ENCODE data around the gene TLR4.

TLR4 gene

GRCh38 chr9:117714282-117714681 is 10.1 kb downstream of the TLR4 start:
- Histone ChIP-seq H3K4me3 (replicated peaks; ENCODE audit: low read depth, low read length) (no peak overlapping the region), H3K36me3 (ENCODE audit: control insufficient read depth, insufficient read depth, low read length) (no peaks in the 10 kb centered on the region), H3K27me3 (replicated peaks; ENCODE audit: control insufficient read depth, insufficient read depth, low read length) (no peaks in the 10 kb centered on the region)
- peak; percentile 47 for TF ChIP-seq CTCF (IDR thresholded peaks at IDR 0.05; ENCODE audit: insufficient read depth, low read length, poor library complexity, severe bottlenecking)
- no peak for DNase-seq (ENCODE audit: extremely low read depth, insufficient read length)

GRCh38 chr9:117715411-117715989 is 11.3 kb downstream of the TLR4 start:
- no peak for TF ChIP-seq CTCF (IDR thresholded peaks at IDR 0.05; ENCODE audit: insufficient read depth, low read length, poor library complexity, severe bottlenecking)
- no peaks in the 10 kb centered on the region for H3K36me3 ChIP-seq (ENCODE audit: control insufficient read depth, insufficient read depth, low read length)
- H3K4me3 ChIP-seq (replicated peaks; ENCODE audit: low read depth, low read length): no peak overlapping the region
- H3K27me3 ChIP-seq (replicated peaks; ENCODE audit: control insufficient read depth, insufficient read depth, low read length): no peaks in the 10 kb centered on the region
- no peak for DNase-seq (ENCODE audit: extremely low read depth, insufficient read length)

- peak; percentile 43 for DNase-seq (ENCODE audit: extremely low read depth, insufficient read length)
- Histone ChIP-seq H3K4me3 (replicated peaks; ENCODE audit: low read depth, low read length) (no peak overlapping the region), H3K36me3 (ENCODE audit: control insufficient read depth, insufficient read depth, low read length) (no peaks in the 10 kb centered on the region), H3K27me3 (replicated peaks; ENCODE audit: control insufficient read depth, insufficient read depth, low read length) (no peaks in the 10 kb centered on the region)
- TF ChIP-seq CTCF (IDR thresholded peaks at IDR 0.05; ENCODE audit: insufficient read depth, low read length, poor library complexity, severe bottlenecking): no peak
Observed at GRCh38 chr9:117718085-117718484, 13.9 kb downstream of the TLR4 start.

GRCh38 chr9:117718701-117719100 is 14.5 kb downstream of the TLR4 start:
- no peak for TF ChIP-seq CTCF (IDR thresholded peaks at IDR 0.05; ENCODE audit: insufficient read depth, low read length, poor library complexity, severe bottlenecking)
- H3K4me3 ChIP-seq (replicated peaks; ENCODE audit: low read depth, low read length): no peak overlapping the region
- no peak for DNase-seq (ENCODE audit: extremely low read depth, insufficient read length)

GRCh38 chr9:117719161-117719920 is 15.1 kb downstream of the TLR4 start:
- DNase-seq (ENCODE audit: extremely low read depth, insufficient read length): no peak
- no peak for TF ChIP-seq CTCF (IDR thresholded peaks at IDR 0.05; ENCODE audit: insufficient read depth, low read length, poor library complexity, severe bottlenecking)
- H3K4me3 ChIP-seq (replicated peaks; ENCODE audit: low read depth, low read length): no peak overlapping the region
- no peaks in the 10 kb centered on the region for H3K36me3 ChIP-seq (ENCODE audit: control insufficient read depth, insufficient read depth, low read length)
- no peaks in the 10 kb centered on the region for H3K27me3 ChIP-seq (replicated peaks; ENCODE audit: control insufficient read depth, insufficient read depth, low read length)

More at GRCh38 chr9:117718701-117719100, 14.5 kb downstream of the TLR4 start:
- Histone ChIP-seq H3K27me3 (replicated peaks; ENCODE audit: control insufficient read depth, insufficient read depth, low read length) (no peaks in the 10 kb centered on the region), H3K36me3 (ENCODE audit: control insufficient read depth, insufficient read depth, low read length) (no peaks in the 10 kb centered on the region)
